ENCODE results near the gene FA2H.

DNA sequence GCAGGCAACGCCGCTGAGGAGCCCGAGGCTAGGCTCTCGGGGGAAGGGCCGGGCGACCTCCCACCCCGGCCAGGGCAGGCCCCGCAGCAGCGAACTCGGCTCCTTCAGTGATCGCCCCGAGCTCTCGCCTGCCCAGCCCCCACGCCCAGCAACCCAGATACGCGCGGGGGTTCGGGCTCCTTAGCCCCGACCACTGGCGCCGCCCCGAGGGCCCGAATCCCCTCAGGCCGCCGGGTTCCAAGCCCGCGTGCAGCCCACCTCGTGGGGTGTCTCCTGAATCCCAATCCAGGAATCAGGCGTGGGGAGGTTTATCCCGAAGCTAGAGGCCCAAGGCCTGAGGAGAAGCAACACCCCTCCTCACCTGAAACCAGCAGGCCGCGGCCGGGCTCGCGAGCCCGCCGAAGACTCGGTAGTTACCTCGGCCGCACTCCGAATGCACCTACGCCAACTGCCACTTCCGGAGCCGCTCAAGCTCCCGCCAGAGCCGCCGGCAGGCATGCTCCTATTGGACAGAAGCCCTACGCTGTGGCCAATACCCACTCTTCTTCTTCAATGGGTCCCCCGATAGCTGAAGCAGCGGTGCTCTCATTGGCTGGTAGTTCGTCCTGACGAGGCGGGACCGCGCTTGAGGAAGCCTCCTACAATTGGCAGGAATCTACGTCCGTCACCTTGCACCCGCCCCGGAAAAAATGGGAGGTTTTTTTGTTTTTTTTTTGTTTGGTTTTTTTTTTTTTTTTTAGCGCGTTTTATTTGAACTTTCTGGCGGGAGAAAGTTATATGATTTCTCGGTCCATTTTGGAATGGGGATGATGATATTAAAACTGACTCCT lies 108.0 kb downstream of the FA2H start, which contains the start of gene RFWD3:
- TF ChIP-seq, protein P1, sequence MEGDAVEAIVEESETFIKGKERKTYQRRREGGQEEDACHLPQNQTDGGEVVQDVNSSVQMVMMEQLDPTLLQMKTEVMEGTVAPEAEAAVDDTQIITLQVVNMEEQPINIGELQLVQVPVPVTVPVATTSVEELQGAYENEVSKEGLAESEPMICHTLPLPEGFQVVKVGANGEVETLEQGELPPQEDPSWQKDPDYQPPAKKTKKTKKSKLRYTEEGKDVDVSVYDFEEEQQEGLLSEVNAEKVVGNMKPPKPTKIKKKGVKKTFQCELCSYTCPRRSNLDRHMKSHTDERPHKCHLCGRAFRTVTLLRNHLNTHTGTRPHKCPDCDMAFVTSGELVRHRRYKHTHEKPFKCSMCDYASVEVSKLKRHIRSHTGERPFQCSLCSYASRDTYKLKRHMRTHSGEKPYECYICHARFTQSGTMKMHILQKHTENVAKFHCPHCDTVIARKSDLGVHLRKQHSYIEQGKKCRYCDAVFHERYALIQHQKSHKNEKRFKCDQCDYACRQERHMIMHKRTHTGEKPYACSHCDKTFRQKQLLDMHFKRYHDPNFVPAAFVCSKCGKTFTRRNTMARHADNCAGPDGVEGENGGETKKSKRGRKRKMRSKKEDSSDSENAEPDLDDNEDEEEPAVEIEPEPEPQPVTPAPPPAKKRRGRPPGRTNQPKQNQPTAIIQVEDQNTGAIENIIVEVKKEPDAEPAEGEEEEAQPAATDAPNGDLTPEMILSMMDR (IDR thresholded peaks at IDR 0.05; ENCODE audit: borderline replicate concordance, extremely low read depth, low read length, poor library complexity, severe bottlenecking), result no peak
- no peak for TF ChIP-seq EZH2 (IDR thresholded peaks at IDR 0.05; ENCODE audit: borderline replicate concordance, low read depth, low read length, severe bottlenecking)
